ENCODE data around the gene KRTAP12-4. TPM values are rescaled to one million over a fixed set of nuclear protein-coding genes. Genes with fewer than 3 reads are reported as not detected.
"Not testable (repeated sequence)": the region's sequence is repeated elsewhere in the genome, so short reads cannot be mapped to it uniquely, and the experiment has no call there.

KRTAP12-4 gene
- total RNA-seq, 4 donors from 2014 or later = not detected

GRCh38 chr21:44636209-44637017, 18.0 kb downstream of the KRTAP12-4 start:
- TF ChIP-seq CTCF (IDR thresholded peaks at IDR 0.05) = no peak
- no peak for TF ChIP-seq POLR2A (IDR thresholded peaks at IDR 0.05)
- H3K27me3 ChIP-seq = peaks cover 21% of the 10 kb centered on the region
- 81% methylated on average over 15 of the region's 15 CpGs for WGBS
- H3K9me3 ChIP-seq = peaks cover 4% of the 10 kb centered on the region
- no peak for DNase-seq (ENCODE audit: low spot score in 2 of 2)
- no peak overlapping the region for H3K4me3 ChIP-seq
- H3K27ac ChIP-seq = no peak overlapping the region
- no peaks in the 10 kb centered on the region for H3K36me3 ChIP-seq
- no peaks in the 10 kb centered on the region for H3K4me1 ChIP-seq

- 90% methylated on average over 1 of the region's 1 CpG for WGBS
- Histone ChIP-seq H3K36me3 (no peaks in the 10 kb centered on the region), H3K9me3 (peaks cover 9% of the 10 kb centered on the region), H3K27me3 (peaks cover 16% of the 10 kb centered on the region), H3K27ac (no peak overlapping the region), H3K4me1 (no peaks in the 10 kb centered on the region), H3K4me3 (no peak overlapping the region)
- TF ChIP-seq POLR2A (IDR thresholded peaks at IDR 0.05) (no peak), CTCF (IDR thresholded peaks at IDR 0.05) (no peak), EP300 (IDR thresholded peaks at IDR 0.05) (no peak), POLR2AphosphoS5 (IDR thresholded peaks at IDR 0.05) (no peak)
- DNase-seq (ENCODE audit: low spot score in 2 of 2) = no peak
These were observed 22.4 kb downstream of the KRTAP12-4 start for GRCh38 chr21:44632067-44632466.

- Histone ChIP-seq H3K27me3 (peaks cover 21% of the 10 kb centered on the region), H3K27ac (no peak overlapping the region), H3K4me1 (no peaks in the 10 kb centered on the region), H3K36me3 (no peaks in the 10 kb centered on the region), H3K4me3 (no peak overlapping the region), H3K9me3 (peaks cover 9% of the 10 kb centered on the region)
- no peak for DNase-seq (ENCODE audit: low spot score in 2 of 2)
- TF ChIP-seq POLR2AphosphoS5 (IDR thresholded peaks at IDR 0.05) (no peak), EP300 (IDR thresholded peaks at IDR 0.05) (no peak), CTCF (IDR thresholded peaks at IDR 0.05) (no peak), POLR2A (IDR thresholded peaks at IDR 0.05) (no peak)
- 79% methylated on average over 2 of the region's 2 CpGs for WGBS
These were observed 24.0 kb downstream of the KRTAP12-4 start for GRCh38 chr21:44630440-44630839.

- TF ChIP-seq CTCF (IDR thresholded peaks at IDR 0.05) = no peak
- TF ChIP-seq POLR2AphosphoS5 (IDR thresholded peaks at IDR 0.05) = no peak
- TF ChIP-seq POLR2A (IDR thresholded peaks at IDR 0.05) = no peak
- no peak for TF ChIP-seq EP300 (IDR thresholded peaks at IDR 0.05)
- no peaks in the 10 kb centered on the region for H3K4me1 ChIP-seq
- no peak overlapping the region for H3K27ac ChIP-seq
- H3K9me3 ChIP-seq = peaks cover 11% of the 10 kb centered on the region
- WGBS = 76% methylated on average over 8 of the region's 18 CpGs
- H3K4me3 ChIP-seq = no peak overlapping the region
- H3K27me3 ChIP-seq = peaks cover 21% of the 10 kb centered on the region
- DNase-seq (ENCODE audit: low spot score in 2 of 2) = no peak
- no peaks in the 10 kb centered on the region for H3K36me3 ChIP-seq
These were observed 25.6 kb downstream of the KRTAP12-4 start for GRCh38 chr21:44628707-44629391.

GRCh38 chr21:44627831-44628233, 26.6 kb downstream of the KRTAP12-4 start:
- Histone ChIP-seq H3K9me3 (peaks cover 17% of the 10 kb centered on the region), H3K27me3 (peaks cover 21% of the 10 kb centered on the region)
- not testable (repeated sequence) for H3K4me3 ChIP-seq; DNase-seq (ENCODE audit: low spot score in 2 of 2); H3K27ac ChIP-seq; H3K4me1 ChIP-seq; H3K36me3 ChIP-seq
- WGBS = 71% methylated on average over 11 of the region's 15 CpGs

GRCh38 chr21:44627181-44627822, 27.2 kb downstream of the KRTAP12-4 start:
- Histone ChIP-seq H3K9me3 (peaks cover 17% of the 10 kb centered on the region), H3K27me3 (peaks cover 21% of the 10 kb centered on the region)
- not testable (repeated sequence) for H3K4me1 ChIP-seq; DNase-seq (ENCODE audit: low spot score in 2 of 2); H3K4me3 ChIP-seq; H3K27ac ChIP-seq; H3K36me3 ChIP-seq
- 83% methylated on average over 17 of the region's 20 CpGs for WGBS

Data from suprapubic skin (tissue), 4 donors.